Fibroblast of villous mesenchyme (primary cell): ENCODE measurements around the gene NTNG2. TPM values are rescaled to one million over a fixed set of nuclear protein-coding genes. Genes with fewer than 3 reads are reported as not detected.

ENCODE experiments used
- DNase-seq: peaks from one replicate; pipeline ENCODE4 v3.0.0-alpha.2; 2010; ENCODE audit warnings: low read depth
- H3K4me3 ChIP-seq: 2 replicates; pipeline ENCODE4 v1.5.1; 2011; ENCODE audit warnings: low read depth, mild to moderate bottlenecking, low read length
- total RNA-seq: library from RNA; depleted of rRNA; stranded (reverse); fragments of >200 nt; gene quantifications from 2 replicates; pipeline ENCODE4 v1.2.3, GENCODE V29; 2012
- TF ChIP-seq, protein P1 (sequence below): IDR thresholded peaks from 2 replicates; pipeline ENCODE4 v1.5.1; 2012; ENCODE audit warnings: low read depth, mild to moderate bottlenecking, low read length; ENCODE audit not compliant: insufficient read depth

The NTNG2 gene
- total RNA-seq, 1 donor = 0.86 TPM

DNA sequence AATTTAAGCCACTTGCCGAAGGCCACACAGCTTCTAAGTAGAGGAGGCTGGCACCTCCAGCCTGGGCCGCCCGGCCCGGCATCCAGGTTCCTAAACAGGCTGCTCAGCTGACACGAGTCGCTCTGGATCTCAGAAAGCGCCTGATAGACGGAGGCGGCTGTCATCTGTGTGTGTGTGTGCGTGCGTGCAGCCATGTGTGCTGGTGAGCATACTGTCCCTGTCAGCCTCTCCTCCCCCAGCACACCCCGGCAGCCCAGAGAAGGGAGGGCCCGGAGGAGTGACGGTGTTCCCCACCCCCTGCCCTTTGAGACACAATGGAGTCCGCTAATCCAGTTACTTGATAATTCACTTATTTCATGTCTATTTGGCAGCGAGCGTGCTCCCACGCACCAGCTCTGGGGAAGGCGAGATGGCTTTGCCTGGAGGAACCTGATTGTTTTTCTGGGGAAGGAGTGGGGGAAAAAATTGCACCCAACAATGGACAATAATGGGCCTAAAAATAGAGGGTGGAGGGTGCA lies 20.0 kb downstream of the NTNG2 start:
- TF ChIP-seq, protein P1, sequence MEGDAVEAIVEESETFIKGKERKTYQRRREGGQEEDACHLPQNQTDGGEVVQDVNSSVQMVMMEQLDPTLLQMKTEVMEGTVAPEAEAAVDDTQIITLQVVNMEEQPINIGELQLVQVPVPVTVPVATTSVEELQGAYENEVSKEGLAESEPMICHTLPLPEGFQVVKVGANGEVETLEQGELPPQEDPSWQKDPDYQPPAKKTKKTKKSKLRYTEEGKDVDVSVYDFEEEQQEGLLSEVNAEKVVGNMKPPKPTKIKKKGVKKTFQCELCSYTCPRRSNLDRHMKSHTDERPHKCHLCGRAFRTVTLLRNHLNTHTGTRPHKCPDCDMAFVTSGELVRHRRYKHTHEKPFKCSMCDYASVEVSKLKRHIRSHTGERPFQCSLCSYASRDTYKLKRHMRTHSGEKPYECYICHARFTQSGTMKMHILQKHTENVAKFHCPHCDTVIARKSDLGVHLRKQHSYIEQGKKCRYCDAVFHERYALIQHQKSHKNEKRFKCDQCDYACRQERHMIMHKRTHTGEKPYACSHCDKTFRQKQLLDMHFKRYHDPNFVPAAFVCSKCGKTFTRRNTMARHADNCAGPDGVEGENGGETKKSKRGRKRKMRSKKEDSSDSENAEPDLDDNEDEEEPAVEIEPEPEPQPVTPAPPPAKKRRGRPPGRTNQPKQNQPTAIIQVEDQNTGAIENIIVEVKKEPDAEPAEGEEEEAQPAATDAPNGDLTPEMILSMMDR = no peak
- no peak for DNase-seq
- no peak overlapping the region for H3K4me3 ChIP-seq

DNA sequence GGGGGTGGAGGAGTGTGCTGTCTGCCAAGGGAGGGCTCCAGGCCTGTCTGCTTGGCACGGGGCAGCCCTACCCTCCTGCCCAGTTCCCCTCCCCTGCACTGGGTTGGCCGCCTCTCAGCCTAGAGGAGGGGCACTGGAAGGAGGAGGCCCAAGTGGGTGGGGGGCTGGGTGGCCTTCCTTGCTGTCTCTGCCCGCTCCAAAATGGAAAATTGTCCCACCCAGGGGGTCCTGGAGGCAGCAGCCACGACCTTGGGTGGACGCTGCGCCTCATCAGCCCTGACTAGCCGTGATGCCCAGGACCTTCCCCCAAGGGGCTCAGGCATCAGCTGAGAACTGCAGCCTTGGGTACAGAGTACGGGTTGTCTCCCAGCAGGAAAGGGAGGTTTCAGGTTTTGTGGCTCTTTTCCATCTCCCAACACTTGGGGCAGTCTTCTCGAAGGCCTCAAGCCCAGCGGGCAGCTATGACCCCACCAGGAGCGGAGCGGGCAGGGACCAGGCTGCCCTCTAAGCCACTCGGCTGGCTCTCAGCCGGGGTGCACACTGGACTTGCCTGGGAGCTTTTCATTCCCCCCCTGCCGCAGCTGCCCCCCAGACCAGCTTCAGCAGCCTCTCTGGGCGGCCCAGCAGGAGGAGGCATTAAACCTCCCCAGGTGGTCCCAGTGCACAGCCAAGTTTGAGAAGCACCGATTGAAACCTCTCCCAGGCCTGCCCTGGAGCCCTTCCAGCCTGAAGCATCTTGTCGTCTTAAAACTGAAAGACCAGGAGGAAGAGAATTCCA lies 20.6 kb downstream of the NTNG2 start:
- DNase-seq = no peak
- no peak overlapping the region for H3K4me3 ChIP-seq
- TF ChIP-seq, protein P1 = peak; percentile 10

DNA sequence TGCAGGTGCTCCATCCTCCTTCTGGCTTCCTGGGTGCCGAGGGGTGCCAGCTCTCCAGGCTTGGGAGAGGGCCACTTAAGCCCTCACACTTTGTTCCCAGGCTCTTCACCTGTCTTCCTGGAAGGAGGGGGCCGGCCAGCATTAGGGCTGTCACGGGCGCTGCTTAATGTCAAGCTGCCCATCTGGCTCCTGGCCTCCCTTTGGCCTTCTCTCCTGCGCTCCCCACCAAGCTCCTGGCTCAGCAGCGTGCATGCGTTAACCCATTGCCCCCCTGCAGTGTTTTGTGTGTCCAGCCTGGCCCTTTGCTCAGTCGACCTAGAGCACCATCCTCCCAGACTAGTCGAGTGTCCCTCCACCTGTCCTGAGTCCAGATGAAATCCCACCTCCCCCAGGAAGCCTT lies 21.3 kb downstream of the NTNG2 start:
- TF ChIP-seq, protein P1 = no peak
- no peak overlapping the region for H3K4me3 ChIP-seq
- DNase-seq = no peak

DNA sequence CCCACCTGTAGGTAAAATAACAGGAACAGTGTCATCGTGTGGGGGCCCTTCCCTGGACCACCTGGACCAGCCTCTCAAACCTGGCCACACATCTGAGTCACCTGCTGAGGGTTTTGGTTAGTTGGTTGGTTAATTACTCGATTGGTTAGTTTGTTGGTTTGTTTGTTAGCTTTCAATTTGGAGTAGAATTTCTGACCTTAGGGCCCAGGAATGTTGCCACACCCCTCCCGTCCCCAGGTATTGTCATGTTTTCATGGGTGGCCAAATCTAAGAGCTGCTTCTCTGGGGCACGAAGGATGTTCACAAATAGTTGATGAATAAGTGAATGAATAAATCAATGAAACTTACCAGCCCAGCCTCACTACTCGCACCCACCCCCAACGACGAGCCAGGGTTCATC lies 21.9 kb downstream of the NTNG2 start:
- no peak for DNase-seq
- TF ChIP-seq, protein P1 = no peak
- H3K4me3 ChIP-seq = no peak overlapping the region

DNA sequence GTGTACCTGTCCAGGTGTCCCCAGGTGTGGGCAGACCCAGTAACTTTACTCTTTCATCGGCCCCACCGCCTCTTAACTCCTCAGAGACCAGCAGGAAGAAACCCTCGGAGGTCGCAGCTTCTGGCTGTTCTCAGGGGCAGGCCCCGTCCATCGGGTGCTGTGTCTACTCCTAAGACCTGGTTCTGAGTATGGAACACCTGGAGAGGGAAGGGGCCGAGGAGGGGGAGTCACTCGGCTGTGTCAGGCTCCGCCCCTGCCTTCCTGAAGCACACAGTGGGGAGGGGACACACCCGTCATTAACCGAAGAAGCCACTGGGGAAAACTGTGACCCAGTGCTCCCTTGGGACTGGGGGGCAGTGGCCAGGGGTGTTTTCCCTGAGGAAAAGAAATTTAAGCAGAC lies 22.3 kb downstream of the NTNG2 start:
- no peak overlapping the region for H3K4me3 ChIP-seq
- DNase-seq = no peak
- TF ChIP-seq, protein P1 = no peak

DNA sequence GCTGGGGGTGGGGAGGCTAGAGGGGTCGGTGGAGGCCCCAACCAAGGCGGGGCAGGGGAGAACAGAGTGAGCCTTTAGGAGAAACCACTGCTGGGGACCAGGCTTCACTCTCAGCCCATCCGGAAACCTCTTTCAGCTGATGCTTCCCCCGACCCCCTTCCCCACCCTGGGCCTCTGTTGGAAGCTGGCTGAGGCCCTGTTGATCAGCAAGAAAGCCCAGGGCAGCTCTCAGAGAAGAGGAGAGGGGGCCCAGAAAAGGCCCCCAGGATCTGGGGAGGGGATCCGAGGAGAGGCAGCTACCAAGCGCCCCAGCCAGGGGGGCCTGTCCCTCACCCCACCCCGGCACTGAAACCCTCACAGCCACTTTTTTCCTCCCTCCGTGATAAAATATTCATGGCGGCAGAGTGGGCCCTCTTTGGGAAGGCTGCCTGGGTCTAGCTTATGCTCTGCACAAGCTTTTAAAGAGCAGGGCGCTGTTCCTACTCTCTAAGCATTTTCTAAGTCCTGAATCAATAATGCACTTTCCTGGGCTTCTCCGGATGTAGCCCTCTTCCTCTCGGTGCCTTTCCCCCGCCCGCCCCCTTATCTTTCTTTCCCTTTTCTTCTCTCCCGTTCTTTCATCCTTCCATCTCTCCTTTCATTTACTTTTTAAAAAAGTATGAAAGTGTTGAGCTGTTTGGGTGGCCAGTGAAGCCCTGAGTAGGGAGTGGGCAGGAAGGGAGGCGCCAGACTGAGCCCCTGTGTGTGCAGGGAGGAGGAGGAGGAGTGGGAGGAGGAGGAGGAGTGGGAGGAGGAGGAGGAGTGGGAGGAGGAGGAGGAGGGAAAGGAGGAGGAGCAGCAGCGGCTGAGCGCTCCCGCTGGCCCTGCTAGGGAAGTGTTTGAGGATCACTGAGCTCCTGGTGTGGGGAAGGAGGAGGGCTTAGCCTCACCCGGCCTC lies 23.5 kb downstream of the NTNG2 start:
- TF ChIP-seq, protein P1 = no peak
- no peak for DNase-seq
- H3K4me3 ChIP-seq = no peak overlapping the region
